GM10266 (cell line): ENCODE measurements around the gene REXO5.
"Not testable (repeated sequence)": the region's sequence is repeated elsewhere in the genome, so short reads cannot be mapped to it uniquely, and the experiment has no call there.

Source experiments
- DNase-seq: peaks from one replicate; pipeline ENCODE4 v3.0.0; 2012; ENCODE audit errors: extremely low spot score
- TF ChIP-seq, protein P1 (sequence below): IDR thresholded peaks from 2 replicates; pipeline ENCODE4 v1.5.1; 2012; ENCODE audit warnings: mild to moderate bottlenecking, low read depth; ENCODE audit not compliant: control insufficient read depth, insufficient read depth; ENCODE audit errors: missing control alignments

REXO5 gene

GRCh38 chr16:20859699-20860098 is 53.4 kb downstream of the REXO5 start:
- DNase-seq = no peak
- TF ChIP-seq, protein P1, sequence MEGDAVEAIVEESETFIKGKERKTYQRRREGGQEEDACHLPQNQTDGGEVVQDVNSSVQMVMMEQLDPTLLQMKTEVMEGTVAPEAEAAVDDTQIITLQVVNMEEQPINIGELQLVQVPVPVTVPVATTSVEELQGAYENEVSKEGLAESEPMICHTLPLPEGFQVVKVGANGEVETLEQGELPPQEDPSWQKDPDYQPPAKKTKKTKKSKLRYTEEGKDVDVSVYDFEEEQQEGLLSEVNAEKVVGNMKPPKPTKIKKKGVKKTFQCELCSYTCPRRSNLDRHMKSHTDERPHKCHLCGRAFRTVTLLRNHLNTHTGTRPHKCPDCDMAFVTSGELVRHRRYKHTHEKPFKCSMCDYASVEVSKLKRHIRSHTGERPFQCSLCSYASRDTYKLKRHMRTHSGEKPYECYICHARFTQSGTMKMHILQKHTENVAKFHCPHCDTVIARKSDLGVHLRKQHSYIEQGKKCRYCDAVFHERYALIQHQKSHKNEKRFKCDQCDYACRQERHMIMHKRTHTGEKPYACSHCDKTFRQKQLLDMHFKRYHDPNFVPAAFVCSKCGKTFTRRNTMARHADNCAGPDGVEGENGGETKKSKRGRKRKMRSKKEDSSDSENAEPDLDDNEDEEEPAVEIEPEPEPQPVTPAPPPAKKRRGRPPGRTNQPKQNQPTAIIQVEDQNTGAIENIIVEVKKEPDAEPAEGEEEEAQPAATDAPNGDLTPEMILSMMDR = no peak

GRCh38 chr16:20860361-20860760 is 54.0 kb downstream of the REXO5 start:
- no peak for DNase-seq
- TF ChIP-seq, protein P1 = no peak

DNA sequence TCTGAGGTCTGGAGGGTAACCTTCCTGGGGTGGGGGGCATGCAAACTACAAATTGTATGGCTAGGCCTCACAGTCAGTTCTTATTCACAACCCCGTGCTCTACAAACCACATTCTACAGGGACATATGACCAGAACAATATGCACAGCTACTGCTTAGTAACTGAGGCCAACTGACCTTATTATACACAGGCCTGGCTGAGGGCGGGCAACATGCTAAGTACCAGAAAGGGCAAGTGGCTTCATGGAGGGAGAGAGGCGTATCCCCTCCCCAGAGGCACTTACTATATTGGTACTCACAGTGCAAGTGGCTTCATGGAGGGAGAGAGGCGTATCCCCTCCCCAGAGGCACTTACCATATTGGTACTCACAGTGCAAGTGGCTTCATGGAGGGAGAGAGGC is 54.7 kb downstream of the REXO5 start:
- not testable (repeated sequence) for DNase-seq

GRCh38 chr16:20862162-20862960 is 56.0 kb downstream of the REXO5 start:
- no peak for DNase-seq
- TF ChIP-seq, protein P1 = no peak

- not testable (repeated sequence) for DNase-seq
These were observed 58.0 kb downstream of the REXO5 start for GRCh38 chr16:20864376-20864775.

GRCh38 chr16:20865420-20866131 is 59.2 kb downstream of the REXO5 start:
- TF ChIP-seq, protein P1 = no peak
- DNase-seq = peak; percentile 58

GRCh38 chr16:20866145-20866772 is 59.9 kb downstream of the REXO5 start:
- TF ChIP-seq, protein P1 = no peak
- DNase-seq = no peak

- TF ChIP-seq, protein P1 = no peak
These were observed 60.5 kb downstream of the REXO5 start for GRCh38 chr16:20866801-20867200.

More at GRCh38 chr16:20866801-20867200, 60.5 kb downstream of the REXO5 start:
- DNase-seq = no peak
